ENCODE data around the gene LPIN1. TPM values are rescaled to one million over a fixed set of nuclear protein-coding genes. Genes with fewer than 3 reads are reported as not detected.
"Not testable (repeated sequence)": the region's sequence is repeated elsewhere in the genome, so short reads cannot be mapped to it uniquely, and the experiment has no call there.

LPIN1 gene
- total RNA-seq, 2 experiments from 2014 or later = 96.4 to 102 TPM

DNA sequence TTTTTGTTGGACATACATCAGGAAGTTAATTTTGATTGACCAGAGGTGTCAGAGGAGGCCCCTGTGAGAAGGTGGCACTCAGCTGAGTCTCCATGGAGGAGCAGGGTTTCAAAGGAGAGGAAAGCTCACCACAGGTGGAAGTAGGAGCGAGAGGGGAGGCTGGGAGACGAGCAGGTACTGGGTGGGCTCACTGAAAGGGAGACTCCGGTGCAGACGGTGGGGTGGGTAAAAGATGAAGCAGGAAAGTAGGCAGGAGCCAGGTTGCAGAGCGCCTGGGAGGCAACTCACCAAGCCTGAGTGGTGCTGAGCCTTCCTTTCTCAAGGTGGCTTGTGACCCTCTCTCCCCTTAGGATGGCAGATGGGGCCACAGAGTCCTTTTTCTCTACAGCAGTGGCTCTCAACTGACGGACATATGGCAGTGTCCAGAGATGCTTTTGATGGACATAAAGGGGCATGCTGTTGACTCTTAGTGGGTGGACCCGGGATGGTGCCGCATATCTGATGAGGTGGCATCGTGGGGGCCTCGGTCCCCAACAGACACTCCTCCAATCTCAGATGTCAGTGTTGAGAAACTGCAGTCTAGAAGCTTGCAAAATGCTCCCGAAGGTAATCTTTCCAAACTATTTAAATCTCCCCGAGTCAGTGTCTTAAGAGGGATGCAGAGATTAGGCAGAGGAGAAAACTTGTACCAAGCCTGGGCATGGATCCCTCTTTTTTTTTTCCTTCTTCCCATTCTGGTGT lies 64.0 kb downstream of the LPIN1 start:
- Mint-ChIP-seq H3K4me1 (ENCODE audit: low read depth) (peaks cover 2% of the 10 kb centered on the region), H3K9me3 (peaks cover under 1% of the 10 kb centered on the region), H3K36me3 (ENCODE audit: low read depth) (peaks cover 66% of the 10 kb centered on the region), H3K27me3 (ENCODE audit: low read depth) (no peaks in the 10 kb centered on the region), H3K27ac (no peak overlapping the region), H3K4me3 (no peak overlapping the region)
- DNase-seq = no peak
- intact Hi-C loops (cut with micrococcal nuclease) = no loop called here
- CTCF ChIA-PET = interaction anchor here (1.3 to 1.6 kb wide), 2 partner anchors 26 to 117 kb away, joined by 5 to 9 read pairs; no protein-coding TSS in a partner anchor

DNA sequence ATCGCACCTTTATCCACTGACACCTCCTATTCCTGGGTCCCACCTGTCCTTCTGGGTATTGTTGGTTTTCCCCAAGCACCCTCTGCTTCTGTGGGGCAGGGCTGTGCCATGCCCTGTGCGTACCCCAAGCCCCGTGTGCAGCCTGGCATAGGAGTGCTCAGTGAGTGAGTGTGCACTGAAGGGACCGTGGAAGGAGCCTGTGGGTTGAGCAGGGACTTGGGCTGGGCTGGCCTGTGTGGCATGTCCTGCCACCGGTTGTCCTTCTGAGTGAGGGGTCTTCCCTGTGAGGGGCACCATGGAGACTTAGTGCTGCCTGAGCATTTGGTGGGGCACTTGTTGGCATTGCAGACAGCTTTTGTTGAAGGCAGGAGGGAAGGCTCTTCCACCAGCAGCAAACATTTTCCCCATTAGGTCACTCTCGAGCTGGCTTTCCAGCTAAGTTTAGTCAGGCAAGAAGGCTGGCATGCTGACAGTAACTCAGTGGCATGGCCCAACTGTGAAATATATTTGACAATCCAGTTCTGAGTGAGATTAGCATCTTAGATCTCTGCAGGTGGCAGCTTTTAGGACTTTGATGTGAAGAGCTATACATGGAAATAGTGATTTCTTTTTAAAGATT lies 64.7 kb downstream of the LPIN1 start:
- no peaks in the 10 kb centered on the region for H3K27me3 Mint-ChIP-seq (ENCODE audit: low read depth)
- H3K9me3 Mint-ChIP-seq = peaks cover 3% of the 10 kb centered on the region
- no peak overlapping the region for H3K27ac Mint-ChIP-seq
- intact Hi-C loops (cut with micrococcal nuclease) = no loop called here
- peaks cover 2% of the 10 kb centered on the region for H3K4me1 Mint-ChIP-seq (ENCODE audit: low read depth)
- no peak overlapping the region for H3K4me3 Mint-ChIP-seq
- H3K36me3 Mint-ChIP-seq (ENCODE audit: low read depth) = peaks cover 68% of the 10 kb centered on the region
- no peak for DNase-seq
- CTCF ChIA-PET = no interaction called here

DNA sequence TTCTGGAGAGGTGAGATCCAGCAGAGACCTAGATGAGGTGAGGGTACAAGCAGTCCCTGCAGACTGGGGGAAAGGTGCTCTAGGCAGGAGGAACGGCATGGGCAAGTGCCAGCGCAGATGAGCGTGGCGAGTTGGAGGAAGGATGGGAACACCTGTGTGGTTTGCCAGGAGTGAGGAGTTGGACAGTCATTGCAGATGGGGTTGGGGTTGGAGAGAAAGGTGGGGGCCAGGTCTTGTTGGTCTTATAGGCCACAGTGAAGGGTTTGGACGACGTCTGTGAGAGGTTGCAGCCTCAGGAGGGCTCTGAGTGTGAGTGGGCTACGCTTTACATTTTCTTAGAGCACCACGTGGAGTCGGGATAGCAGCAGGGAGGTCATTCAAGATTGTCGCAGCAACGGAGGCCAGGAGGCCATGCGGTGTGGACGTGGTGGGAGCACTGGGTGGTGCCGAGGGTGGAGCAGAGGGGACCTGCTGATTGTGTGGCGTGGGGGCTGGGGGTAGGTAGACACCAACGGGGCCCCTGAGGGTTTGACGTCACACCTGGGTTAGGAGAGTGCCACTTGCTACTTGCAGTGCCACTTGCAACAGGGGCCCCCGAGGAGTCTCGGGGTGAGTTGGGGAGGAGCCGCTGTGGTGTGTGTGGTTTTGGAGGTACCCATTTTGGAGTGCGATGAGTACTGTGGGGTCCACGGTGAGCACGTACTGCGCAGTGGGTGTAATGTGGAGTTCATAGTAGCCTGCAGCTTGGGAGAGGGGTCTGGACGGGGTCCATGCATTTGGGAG lies 66.2 kb downstream of the LPIN1 start:
- DNase-seq = no peak
- intact Hi-C loops (cut with micrococcal nuclease) = no loop called here
- CTCF ChIA-PET = no interaction called here
- Mint-ChIP-seq H3K4me1 (ENCODE audit: low read depth) (no peaks in the 10 kb centered on the region), H3K27me3 (ENCODE audit: low read depth) (no peaks in the 10 kb centered on the region), H3K36me3 (ENCODE audit: low read depth) (peaks cover 74% of the 10 kb centered on the region), H3K27ac (no peak overlapping the region), H3K4me3 (no peak overlapping the region), H3K9me3 (peaks cover 3% of the 10 kb centered on the region)

DNA sequence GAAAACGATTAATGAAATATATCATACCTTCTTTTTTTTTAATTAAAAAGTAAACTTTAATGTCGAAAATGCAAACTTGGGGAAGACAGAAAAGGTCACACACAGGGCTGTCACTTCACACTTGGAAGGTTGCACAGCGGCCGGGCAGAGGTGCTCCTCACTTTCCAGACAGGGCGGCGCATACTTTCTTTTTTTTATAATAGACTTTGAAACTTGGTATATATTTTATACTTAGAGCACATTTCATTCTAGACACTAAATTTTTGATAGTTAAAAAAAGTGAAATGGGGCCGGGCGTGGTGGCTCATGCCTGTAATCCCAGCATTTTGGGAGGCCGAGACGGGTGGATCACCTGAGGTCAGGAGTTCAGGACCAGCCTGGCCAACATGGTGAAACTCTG lies 66.9 kb downstream of the LPIN1 start:
- H3K4me1 Mint-ChIP-seq (ENCODE audit: low read depth); H3K27me3 Mint-ChIP-seq (ENCODE audit: low read depth); DNase-seq; H3K27ac Mint-ChIP-seq; H3K9me3 Mint-ChIP-seq; CTCF ChIA-PET; H3K4me3 Mint-ChIP-seq; intact Hi-C loops (cut with micrococcal nuclease): not testable (repeated sequence)
- peaks cover 71% of the 10 kb centered on the region for H3K36me3 Mint-ChIP-seq (ENCODE audit: low read depth)

DNA sequence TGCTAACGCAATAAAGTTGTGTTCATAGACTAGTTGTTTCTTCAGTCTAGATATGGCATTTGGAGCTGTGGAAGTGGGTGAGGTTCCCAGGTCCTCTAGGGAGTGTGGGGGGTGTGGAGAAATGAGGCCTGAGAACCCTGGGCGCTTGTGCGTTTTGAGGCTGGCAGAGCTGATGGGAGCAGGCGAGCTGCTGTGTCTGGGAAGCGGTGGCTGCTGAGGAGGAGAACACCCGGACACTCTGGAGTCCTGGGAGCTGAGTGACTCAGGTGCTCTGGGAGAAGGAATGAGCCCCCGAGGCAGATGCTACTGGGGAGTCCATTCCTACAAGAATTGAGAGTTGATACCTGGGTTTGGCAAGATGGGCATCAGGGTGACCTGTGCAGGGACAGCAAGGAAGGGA lies 67.5 kb downstream of the LPIN1 start:
- intact Hi-C loops (cut with micrococcal nuclease) = no loop called here
- no peak for DNase-seq
- Mint-ChIP-seq H3K36me3 (ENCODE audit: low read depth) (peaks cover 67% of the 10 kb centered on the region), H3K27ac (no peak overlapping the region), H3K9me3 (peaks cover 3% of the 10 kb centered on the region), H3K27me3 (ENCODE audit: low read depth) (no peaks in the 10 kb centered on the region), H3K4me1 (ENCODE audit: low read depth) (no peaks in the 10 kb centered on the region), H3K4me3 (no peak overlapping the region)
- CTCF ChIA-PET = no interaction called here

DNA sequence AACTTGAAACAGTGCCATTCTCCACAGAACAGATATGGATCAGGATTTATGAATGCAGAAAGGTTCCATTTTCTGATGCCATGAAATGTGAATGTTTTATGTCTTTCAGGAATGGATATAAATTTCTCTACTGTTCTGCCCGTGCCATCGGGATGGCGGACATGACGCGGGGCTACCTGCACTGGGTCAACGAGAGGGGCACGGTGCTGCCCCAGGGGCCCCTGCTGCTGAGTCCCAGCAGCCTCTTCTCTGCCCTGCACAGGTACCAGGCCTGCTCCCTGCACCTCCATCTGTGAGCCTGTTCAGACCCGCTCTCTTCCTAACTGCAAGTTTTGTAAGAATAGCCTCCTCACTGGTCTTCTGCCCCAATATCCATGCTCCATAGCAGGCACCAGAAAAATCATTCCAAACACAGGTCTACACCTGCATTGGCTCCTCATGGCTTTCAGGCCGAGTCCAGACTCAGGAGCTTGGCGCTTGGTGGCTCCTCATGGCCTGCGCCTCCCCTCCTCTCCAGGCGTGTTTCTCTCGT lies 68.6 kb downstream of the LPIN1 start:
- peaks cover 3% of the 10 kb centered on the region for H3K9me3 Mint-ChIP-seq
- no peak overlapping the region for H3K4me3 Mint-ChIP-seq
- H3K4me1 Mint-ChIP-seq (ENCODE audit: low read depth) = no peaks in the 10 kb centered on the region
- CTCF ChIA-PET = no interaction called here
- intact Hi-C loops (cut with micrococcal nuclease) = no loop called here
- no peak overlapping the region for H3K27ac Mint-ChIP-seq
- peaks cover 73% of the 10 kb centered on the region for H3K36me3 Mint-ChIP-seq (ENCODE audit: low read depth)
- H3K27me3 Mint-ChIP-seq (ENCODE audit: low read depth) = no peaks in the 10 kb centered on the region
- DNase-seq = no peak

DNA sequence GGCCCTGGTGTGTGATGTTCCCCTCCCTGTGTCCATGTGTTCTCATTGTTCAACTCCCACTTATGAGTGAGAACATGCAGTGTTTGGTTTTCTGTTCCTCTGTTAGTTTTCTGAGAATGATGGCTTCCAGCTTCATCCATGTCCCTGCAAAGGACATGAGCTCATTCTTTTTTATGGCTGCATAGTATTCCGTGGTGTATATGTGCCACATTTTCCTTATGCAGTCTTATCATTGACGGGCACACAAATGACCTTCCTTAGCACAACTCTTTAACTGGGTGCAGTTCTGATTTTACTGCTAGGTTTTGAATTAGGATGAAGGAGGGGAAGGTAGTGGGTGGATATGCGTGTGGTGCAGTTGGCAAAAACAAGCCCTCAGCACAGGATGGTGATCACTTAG lies 70.5 kb downstream of the LPIN1 start:
- H3K36me3 Mint-ChIP-seq (ENCODE audit: low read depth) = peaks cover 76% of the 10 kb centered on the region
- H3K4me3 Mint-ChIP-seq; intact Hi-C loops (cut with micrococcal nuclease); H3K27ac Mint-ChIP-seq; H3K9me3 Mint-ChIP-seq; H3K4me1 Mint-ChIP-seq (ENCODE audit: low read depth); H3K27me3 Mint-ChIP-seq (ENCODE audit: low read depth); DNase-seq: not testable (repeated sequence)
- CTCF ChIA-PET = interaction anchor here (0.6 kb wide), 1 partner anchor 124 kb away, joined by 3 read pairs; no protein-coding TSS in a partner anchor

DNA sequence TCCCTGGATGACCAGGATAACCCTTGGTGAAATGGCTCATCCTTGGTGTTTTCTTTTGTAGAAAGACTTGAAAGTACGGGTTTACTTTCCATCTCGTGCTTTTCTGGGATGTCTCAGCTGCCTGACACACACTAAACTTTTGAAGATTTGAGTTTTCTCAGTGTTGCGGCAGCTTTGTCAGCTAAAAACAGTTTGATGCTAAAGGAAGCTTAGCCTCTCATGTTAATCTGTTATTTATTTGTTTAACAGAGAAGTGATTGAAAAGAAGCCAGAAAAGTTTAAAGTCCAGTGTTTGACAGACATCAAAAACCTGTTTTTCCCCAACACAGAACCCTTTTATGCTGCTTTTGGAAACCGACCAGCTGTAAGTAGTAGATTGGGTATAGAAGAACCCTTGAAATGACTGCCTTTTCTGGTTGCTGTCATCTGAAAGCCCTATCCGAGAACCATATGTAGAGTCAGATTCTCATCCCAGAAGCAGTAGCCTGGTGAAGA lies 72.8 kb downstream of the LPIN1 start:
- no peak for DNase-seq
- H3K4me3 Mint-ChIP-seq = no peak overlapping the region
- CTCF ChIA-PET = interaction anchor here (0.7 to 0.8 kb wide), 2 partner anchors 34 to 107 kb away, joined by 3 read pairs; no protein-coding TSS in a partner anchor
- peaks cover 74% of the 10 kb centered on the region for H3K36me3 Mint-ChIP-seq (ENCODE audit: low read depth)
- H3K27ac Mint-ChIP-seq = no peak overlapping the region
- peaks cover 3% of the 10 kb centered on the region for H3K9me3 Mint-ChIP-seq
- intact Hi-C loops (cut with micrococcal nuclease) = no loop called here
- H3K4me1 Mint-ChIP-seq (ENCODE audit: low read depth) = peaks cover 3% of the 10 kb centered on the region
- no peaks in the 10 kb centered on the region for H3K27me3 Mint-ChIP-seq (ENCODE audit: low read depth)

DNA sequence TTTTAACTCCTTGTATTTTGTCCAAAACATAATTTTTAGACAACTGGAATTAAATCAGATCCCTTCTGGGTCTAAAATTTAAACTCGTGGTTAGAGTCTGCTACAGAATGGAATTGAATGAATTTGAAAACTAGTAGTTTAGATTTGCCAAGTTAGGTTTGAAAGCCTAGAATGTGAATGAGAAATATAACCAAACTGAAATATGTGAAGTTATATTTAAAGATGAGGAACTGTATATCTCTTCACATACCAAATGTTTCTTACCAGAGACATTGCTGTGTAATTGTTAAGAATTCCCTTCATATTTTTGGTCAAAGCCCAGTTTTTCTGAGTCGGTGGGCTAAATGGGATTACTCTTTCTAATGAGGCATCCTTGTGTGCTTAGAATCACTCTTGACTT lies 74.2 kb downstream of the LPIN1 start:
- H3K36me3 Mint-ChIP-seq (ENCODE audit: low read depth) = peaks cover 73% of the 10 kb centered on the region
- H3K4me3 Mint-ChIP-seq = no peak overlapping the region
- no peaks in the 10 kb centered on the region for H3K9me3 Mint-ChIP-seq
- peaks cover 3% of the 10 kb centered on the region for H3K4me1 Mint-ChIP-seq (ENCODE audit: low read depth)
- H3K27me3 Mint-ChIP-seq (ENCODE audit: low read depth) = no peaks in the 10 kb centered on the region
- intact Hi-C loops (cut with micrococcal nuclease) = no loop called here
- CTCF ChIA-PET = interaction anchor here (0.7 kb wide), 1 partner anchor 7 kb away, joined by 3 read pairs; no protein-coding TSS in a partner anchor
- no peak for DNase-seq
- H3K27ac Mint-ChIP-seq = no peak overlapping the region

DNA sequence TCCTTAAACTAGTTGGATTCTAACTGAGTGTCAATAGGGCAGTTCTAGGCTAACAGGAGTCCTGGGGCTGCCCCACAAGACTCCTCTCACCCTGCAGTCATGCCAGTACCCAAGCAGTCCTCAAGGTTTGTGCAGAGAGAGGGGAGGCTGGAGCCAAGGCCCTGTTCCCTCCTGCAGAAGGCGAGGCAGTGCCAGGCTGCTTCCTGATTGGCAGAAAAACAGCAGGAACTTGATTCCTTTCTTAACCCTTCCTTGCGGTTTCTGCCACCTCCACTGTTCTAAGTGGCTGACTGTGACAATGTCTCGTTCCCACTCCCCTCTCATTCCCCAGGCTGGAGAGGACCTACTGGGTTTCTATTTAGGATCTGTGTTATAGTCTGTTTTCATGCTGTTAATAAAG lies 75.3 kb downstream of the LPIN1 start:
- H3K9me3 Mint-ChIP-seq = no peaks in the 10 kb centered on the region
- DNase-seq = no peak
- H3K4me1 Mint-ChIP-seq (ENCODE audit: low read depth) = peaks cover 3% of the 10 kb centered on the region
- no peak overlapping the region for H3K4me3 Mint-ChIP-seq
- intact Hi-C loops (cut with micrococcal nuclease) = no loop called here
- no peaks in the 10 kb centered on the region for H3K27me3 Mint-ChIP-seq (ENCODE audit: low read depth)
- H3K36me3 Mint-ChIP-seq (ENCODE audit: low read depth) = peaks cover 69% of the 10 kb centered on the region
- CTCF ChIA-PET = no interaction called here
- no peak overlapping the region for H3K27ac Mint-ChIP-seq

DNA sequence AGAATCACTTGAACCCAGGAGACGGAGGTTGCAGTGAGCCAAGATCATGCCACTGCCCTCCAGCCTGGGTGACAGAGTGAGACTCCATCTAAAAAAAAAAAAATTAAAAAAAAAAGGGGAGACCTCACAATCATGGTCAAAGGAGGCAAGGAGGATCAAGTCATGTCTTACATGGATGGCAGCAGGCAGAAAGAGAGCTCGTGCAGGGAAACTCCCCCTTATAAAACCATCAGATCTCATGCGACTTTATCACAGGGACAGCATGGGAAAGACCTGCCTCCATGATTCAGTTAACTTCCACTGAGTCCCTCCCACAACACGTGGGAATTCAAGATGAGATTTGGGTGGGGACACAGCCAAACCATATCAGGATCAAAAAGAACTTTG lies 75.9 kb downstream of the LPIN1 start:
- H3K36me3 Mint-ChIP-seq (ENCODE audit: low read depth) = peaks cover 66% of the 10 kb centered on the region
- CTCF ChIA-PET = not testable (repeated sequence)

DNA sequence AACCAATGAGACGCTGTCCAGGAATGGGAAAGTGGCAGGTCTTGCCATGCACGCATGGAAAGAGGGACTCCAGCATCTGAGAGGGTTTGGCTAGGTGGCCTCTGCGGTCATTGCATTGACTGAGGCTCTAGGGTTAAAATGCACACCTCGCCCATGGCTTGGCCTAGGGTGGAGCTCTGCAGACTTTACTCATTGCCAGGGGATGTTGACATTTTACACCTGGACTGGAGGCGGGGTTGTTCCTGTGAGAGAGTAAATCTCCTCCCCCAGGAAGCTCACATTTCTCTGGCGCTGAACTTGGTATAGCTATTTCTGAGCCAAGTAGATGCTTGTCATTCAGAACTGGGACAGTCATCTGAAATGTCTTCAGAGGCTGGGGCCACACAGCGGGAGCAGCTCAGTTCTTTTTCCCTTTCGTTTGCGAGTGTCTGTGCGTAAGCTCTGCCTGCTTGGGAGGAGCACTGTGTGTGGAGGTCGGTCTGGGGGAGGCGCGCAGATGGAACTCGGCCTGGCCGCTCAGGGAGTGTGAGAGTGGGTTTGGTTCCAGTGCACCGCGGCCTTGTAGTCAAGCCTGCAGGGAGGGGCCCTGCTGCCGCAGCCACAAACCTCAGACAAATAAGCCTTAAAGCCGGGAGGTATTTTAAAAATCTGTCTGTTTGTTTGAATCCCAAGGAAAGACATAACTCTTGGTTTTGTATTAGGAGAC lies 76.5 kb downstream of the LPIN1 start:
- Mint-ChIP-seq H3K36me3 (ENCODE audit: low read depth) (peaks cover 64% of the 10 kb centered on the region), H3K4me3 (no peak overlapping the region), H3K27me3 (ENCODE audit: low read depth) (no peaks in the 10 kb centered on the region), H3K9me3 (no peaks in the 10 kb centered on the region), H3K27ac (no peak overlapping the region), H3K4me1 (ENCODE audit: low read depth) (peaks cover 10% of the 10 kb centered on the region)
- CTCF ChIA-PET = interaction anchor here (0.6 kb wide), 1 partner anchor 70 kb away, joined by 3 read pairs; no protein-coding TSS in a partner anchor
- DNase-seq = no peak
- intact Hi-C loops (cut with micrococcal nuclease) = no loop called here

More for the DNA sequence above, 75.9 kb downstream of the LPIN1 start:
- H3K4me3 Mint-ChIP-seq; H3K27me3 Mint-ChIP-seq (ENCODE audit: low read depth); H3K27ac Mint-ChIP-seq; DNase-seq; intact Hi-C loops (cut with micrococcal nuclease); H3K4me1 Mint-ChIP-seq (ENCODE audit: low read depth); H3K9me3 Mint-ChIP-seq: not testable (repeated sequence)
